Thoracic aorta (tissue), 2 donors: ENCODE results near the gene CPSF3. TPM values are rescaled to one million over a fixed set of nuclear protein-coding genes. Genes with fewer than 3 reads are reported as not detected.

ENCODE experiments used
- ATAC-seq: fragments of 150-250 bp; one replicate; pipeline ENCODE4 v1.8.0; 2017; ENCODE audit warnings: low read depth; ENCODE audit not compliant: insufficient number of reproducible peaks, low FRiP score
- DNase-seq: peaks from one replicate; pipeline ENCODE4 v3.0.0-alpha.2; 2020; ENCODE audit warnings: low spot score
- H3K27ac ChIP-seq, 2 donors: fragments of 200-600 bp; sonication (generic); 1 replicate in 1 of 2; 2 replicates in 1 of 2; pipeline ENCODE4 v1.5.1; 2016; ENCODE audit warnings: mild to moderate bottlenecking in 2 of 2, moderate library complexity in 2 of 2
- H3K27me3 ChIP-seq: fragments of 200-600 bp; sonication (generic); replicated peaks from 2 replicates; pipeline ENCODE4 v1.6.0; 2016; ENCODE audit warnings: mild to moderate bottlenecking; ENCODE audit not compliant: insufficient read depth
- H3K36me3 ChIP-seq: fragments of 200-600 bp; sonication (generic); one replicate; pipeline ENCODE4 v1.5.1; 2016
- H3K4me1 ChIP-seq, 2 donors: fragments of 200-600 bp; sonication (generic); 1 replicate in 1 of 2; 2 replicates in 1 of 2; pipeline versions ENCODE4 v1.5.1 to v1.6.0; 2016; ENCODE audit warnings: low read depth in 2 of 2, mild to moderate bottlenecking in 1 of 2; ENCODE audit not compliant: control insufficient read depth in 1 of 2
- H3K4me3 ChIP-seq: fragments of 200-600 bp; sonication (generic); 2 replicates; pipeline ENCODE4 v1.5.1; 2016; ENCODE audit warnings: mild to moderate bottlenecking
- H3K9me3 ChIP-seq: fragments of 200-600 bp; sonication (generic); 2 replicates; pipeline ENCODE4 v1.5.1; 2016
- total RNA-seq, 2 donors: library from RNA; depleted of rRNA; stranded (reverse); fragments of >200 nt; gene quantifications; one replicate each; pipeline versions ENCODE4 v1.1.0 to v1.2.3, GENCODE V29; 2016
- TF ChIP-seq, protein P1 (sequence below): fragments of 200-600 bp; sonication (generic); IDR thresholded peaks from one replicate; pipeline ENCODE4 v1.5.1; 2019; ENCODE audit warnings: antibody characterized with exemption

The CPSF3 gene
- total RNA-seq, 2 donors from 2014 or later = 13.1 to 18.9 TPM

DNA sequence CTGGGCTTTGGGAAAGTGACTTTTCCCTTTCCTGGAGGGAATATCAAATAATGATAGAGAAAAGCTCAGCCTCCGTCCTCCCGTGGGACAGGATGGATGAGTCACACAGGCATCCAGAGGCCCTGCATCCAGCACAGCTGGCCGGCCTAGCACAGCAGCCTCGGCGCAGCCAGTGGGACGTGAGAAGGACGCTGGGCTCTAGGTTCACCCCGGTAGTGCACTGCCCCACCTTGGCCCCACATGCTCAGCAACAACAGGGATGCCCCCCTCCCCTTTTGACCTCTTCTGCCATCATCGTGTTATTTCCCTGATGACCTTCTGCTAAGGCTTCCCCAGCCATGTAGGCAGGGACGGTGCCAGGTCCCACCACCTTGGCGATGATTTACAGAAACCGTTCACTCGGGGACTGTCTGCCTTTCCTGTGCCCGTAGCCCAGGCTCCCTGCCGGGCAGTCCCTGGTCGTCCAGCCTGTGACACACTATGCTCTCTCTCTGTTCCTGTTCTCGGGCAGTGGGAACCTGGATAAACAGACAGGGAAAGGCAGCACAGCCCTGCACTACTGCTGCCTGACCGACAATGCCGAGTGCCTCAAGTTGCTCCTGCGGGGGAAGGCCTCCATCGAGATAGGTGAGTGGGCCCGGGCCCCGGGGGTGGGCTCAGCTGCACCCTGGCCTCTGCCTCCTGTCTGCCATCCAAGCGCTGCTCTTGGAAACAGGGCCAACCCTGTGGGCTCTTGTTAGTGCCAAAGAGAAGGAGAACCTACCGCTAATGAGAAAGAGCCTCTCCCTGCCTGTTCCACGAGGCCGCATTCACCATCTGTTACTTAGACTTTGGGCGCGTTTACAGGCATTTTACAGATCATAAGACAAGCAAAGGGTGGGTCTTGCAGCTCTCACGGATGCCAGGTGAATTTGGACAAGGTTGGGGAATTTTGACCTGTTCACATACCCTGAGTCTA is 44.7 kb upstream of the CPSF3 start:
- Histone ChIP-seq H3K9me3 (no peaks in the 10 kb centered on the region), H3K27ac (peak overlapping the region; percentile 54 to 80), H3K36me3 (peaks cover 22% of the 10 kb centered on the region), H3K4me3 (no peak overlapping the region), H3K27me3 (no peaks in the 10 kb centered on the region), H3K4me1 (peaks cover 22 to 41% of the 10 kb centered on the region in 2 donors)
- ATAC-seq (peak; percentile 32), DNase-seq (peak; percentile 26)
- TF ChIP-seq, protein P1, sequence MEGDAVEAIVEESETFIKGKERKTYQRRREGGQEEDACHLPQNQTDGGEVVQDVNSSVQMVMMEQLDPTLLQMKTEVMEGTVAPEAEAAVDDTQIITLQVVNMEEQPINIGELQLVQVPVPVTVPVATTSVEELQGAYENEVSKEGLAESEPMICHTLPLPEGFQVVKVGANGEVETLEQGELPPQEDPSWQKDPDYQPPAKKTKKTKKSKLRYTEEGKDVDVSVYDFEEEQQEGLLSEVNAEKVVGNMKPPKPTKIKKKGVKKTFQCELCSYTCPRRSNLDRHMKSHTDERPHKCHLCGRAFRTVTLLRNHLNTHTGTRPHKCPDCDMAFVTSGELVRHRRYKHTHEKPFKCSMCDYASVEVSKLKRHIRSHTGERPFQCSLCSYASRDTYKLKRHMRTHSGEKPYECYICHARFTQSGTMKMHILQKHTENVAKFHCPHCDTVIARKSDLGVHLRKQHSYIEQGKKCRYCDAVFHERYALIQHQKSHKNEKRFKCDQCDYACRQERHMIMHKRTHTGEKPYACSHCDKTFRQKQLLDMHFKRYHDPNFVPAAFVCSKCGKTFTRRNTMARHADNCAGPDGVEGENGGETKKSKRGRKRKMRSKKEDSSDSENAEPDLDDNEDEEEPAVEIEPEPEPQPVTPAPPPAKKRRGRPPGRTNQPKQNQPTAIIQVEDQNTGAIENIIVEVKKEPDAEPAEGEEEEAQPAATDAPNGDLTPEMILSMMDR = no peak

DNA sequence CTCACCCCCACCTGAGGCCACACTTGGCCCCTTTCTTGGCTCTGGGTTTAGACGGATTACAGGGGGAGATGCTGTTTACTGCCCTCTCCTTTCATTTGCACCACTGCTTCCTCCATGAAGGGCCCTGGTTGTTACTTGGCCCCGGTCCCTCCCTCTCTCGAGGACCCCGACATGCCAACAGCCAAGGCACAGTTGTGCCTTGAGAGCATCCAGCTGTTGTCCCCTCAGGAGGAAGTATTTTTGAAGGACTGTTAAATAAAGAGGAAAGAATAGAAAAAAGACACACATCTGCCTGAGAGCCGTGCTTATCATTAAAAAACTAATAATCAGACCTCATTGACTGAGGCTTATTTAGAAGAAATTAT is 44.1 kb upstream of the CPSF3 start:
- H3K27me3 ChIP-seq = no peaks in the 10 kb centered on the region
- H3K4me1 ChIP-seq = peaks cover 22 to 41% of the 10 kb centered on the region in 2 donors
- H3K27ac ChIP-seq = peak overlapping the region; percentile 54 to 80
- H3K36me3 ChIP-seq = peaks cover 24% of the 10 kb centered on the region
- TF ChIP-seq, protein P1 = no peak
- H3K4me3 ChIP-seq = no peak overlapping the region
- DNase-seq = no peak
- no peaks in the 10 kb centered on the region for H3K9me3 ChIP-seq
- no peak for ATAC-seq

DNA sequence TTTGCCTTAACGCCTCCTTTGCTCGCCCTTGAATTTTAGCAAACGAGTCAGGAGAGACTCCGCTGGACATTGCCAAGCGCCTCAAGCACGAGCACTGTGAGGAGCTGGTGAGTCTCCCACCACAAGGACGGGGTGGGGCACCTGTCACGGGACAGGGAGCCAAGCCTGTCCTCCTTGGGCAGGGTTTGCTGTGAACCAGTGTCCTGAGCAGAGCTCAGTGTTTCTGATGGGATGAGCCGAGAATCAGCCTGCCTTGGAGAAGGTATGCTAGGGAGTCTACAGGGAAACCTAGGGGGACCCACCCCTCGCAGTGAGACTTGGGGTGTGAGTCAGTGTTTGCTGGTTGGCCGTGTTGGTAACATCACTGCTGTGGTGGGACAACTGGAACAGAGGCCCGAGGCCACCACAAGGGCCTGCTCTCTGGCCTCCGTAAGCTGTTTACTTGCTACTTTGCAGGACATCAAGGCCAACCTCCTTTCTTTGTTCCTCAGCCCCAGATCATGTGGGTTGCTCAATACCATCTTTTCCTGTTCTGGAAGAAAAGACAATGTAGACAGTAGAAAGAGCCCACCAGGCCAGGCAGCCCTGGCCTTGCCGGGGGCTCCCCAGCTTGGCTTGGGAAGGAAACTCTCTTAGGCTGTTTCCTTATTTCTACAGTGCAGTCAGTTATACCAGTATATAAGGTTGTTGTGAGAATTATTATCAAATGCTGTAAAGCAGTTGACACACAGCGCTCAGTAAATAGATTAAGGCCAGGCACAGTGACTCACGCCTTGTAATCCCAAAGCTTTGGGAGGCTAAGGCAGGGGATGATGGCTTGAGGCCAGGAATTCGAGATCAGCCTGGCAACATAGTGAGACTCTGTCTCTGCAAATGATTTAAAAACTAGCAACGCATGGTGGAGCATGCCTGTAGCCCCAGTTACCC is 42.5 kb upstream of the CPSF3 start:
- H3K9me3 ChIP-seq = no peaks in the 10 kb centered on the region
- peaks cover 22 to 41% of the 10 kb centered on the region in 2 donors for H3K4me1 ChIP-seq
- no peaks in the 10 kb centered on the region for H3K27me3 ChIP-seq
- no peak overlapping the region for H3K4me3 ChIP-seq
- H3K36me3 ChIP-seq = peaks cover 31% of the 10 kb centered on the region
- DNase-seq (peak; percentile 21), ATAC-seq (peak; percentile 49)
- peak overlapping the region; percentile 49 to 52 for H3K27ac ChIP-seq
- TF ChIP-seq, protein P1 = no peak

DNA sequence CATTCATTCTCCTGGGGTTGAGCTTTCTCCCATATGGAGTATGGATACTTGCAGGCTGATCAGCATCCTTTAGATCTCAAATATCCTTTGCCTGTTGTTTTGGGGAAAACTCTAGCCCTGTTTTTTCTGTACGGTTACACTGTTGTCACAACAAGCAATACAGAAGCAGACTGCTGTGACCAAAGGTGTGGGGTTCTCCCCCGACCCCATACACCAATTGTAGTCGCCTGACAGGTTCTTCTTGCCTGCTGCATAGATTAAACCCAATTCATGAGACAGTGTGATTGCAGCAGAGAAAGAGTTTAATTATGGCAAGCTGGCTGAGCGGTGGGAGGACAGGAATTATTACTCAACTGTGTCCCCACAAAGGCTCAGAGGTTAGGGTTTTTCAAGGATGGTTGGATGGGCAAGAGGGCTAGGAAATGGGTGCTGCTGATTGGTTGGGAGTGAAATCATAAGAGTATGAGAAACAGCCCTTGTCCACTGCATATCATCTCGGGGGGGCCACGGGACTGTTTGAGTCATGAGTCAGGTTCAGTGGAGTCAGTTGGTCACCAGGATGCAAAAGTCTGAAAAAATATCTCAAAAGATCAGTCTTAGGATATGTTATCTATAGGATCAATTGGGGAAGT is 40.7 kb upstream of the CPSF3 start:
- ATAC-seq (no peak), DNase-seq (no peak)
- H3K4me3 ChIP-seq = no peak overlapping the region
- peaks cover 15 to 36% of the 10 kb centered on the region in 2 donors for H3K4me1 ChIP-seq
- H3K36me3 ChIP-seq = peaks cover 40% of the 10 kb centered on the region
- H3K27ac ChIP-seq = no peak overlapping the region
- H3K9me3 ChIP-seq = no peaks in the 10 kb centered on the region
- TF ChIP-seq, protein P1 = no peak
- H3K27me3 ChIP-seq = no peaks in the 10 kb centered on the region
